Measurements from ENCODE around the gene KCNIP1.

Gene KCNIP1

DNA sequence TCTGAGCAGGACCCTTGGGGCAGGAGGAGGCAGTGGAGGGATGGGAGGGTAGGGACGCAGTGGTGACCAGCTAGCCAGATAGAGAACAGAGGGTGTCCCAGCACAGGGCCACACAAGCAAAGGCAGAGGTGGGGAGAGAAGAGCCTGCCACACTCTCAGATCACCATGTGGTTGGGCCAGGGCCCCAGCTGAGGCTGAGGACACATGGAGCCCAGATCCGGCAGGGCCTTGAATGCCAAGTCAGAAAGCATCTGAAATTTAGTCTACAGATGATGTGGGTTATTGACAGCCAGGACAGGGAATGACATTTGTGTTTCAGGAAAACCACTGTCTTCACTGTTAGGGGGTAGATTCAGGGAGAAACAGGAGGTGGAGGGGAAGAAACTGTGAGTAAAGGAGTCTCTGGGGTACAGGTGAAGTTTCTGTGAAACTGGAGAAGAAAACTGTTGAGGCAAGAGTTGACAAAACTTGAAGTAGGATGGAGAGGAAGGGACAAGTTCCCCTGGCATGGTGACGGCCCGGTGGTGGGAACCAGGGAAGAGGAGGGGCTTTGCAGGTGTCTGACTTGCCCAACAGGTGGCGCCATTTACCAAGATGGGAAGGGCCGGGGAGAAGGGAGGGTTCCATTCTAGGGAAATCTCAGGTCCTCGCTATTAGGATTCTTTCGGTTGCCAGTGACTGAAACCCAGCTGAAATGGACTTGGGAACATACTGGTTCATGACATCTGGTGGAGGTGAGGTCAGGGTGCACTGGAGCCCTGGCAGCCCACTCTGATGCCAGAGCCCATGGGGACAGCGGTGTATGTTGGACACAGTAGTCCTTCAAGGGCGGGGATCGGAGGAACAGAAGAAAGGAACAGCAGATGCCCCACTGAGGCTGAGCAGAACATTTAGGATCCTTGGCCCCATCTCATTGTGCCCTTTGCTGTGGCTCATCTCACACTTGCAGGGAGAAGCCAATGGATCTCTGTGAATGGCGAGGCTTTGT is 100.1 kb downstream of the KCNIP1 start:
- Histone ChIP-seq H3K36me3 (ENCODE audit: insufficient read depth, low read length) (no peaks in the 10 kb centered on the region), H3K27ac (ENCODE audit: low read depth, low read length) (no peak overlapping the region), H3K4me1 (ENCODE audit: insufficient read depth, low read length) (no peaks in the 10 kb centered on the region), H3K9ac (ENCODE audit: low read depth, low read length) (no peak overlapping the region), H3K9me3 (ENCODE audit: insufficient read depth, low read depth, low read length) (no peaks in the 10 kb centered on the region), H3K27me3 (ENCODE audit: insufficient read depth, low read length) (no peaks in the 10 kb centered on the region), H3K4me3 (ENCODE audit: low read length) (no peak overlapping the region)
- 48% methylated on average over 12 of the region's 12 CpGs for whole genome bisulfite sequencing

DNA sequence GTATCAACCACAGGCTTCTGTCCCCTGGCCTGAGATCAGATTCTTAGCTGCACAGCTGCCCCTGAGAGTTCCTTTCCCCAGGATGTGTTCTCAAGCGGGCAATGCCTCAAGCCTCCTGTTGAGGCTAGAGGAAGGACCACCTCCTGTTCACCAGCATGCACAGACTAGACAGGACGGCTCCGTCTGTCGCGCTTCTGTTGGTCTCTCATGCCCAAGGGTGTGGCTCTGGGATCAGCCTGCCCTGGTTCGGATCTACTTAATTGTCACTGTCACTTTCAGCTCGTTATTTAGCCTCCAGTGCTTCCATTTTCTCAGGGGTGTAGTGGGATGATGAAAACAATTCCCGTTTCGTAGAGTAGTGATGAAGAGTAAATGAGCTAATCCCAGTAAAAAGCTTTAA is 103.1 kb downstream of the KCNIP1 start:
- peaks cover 9% of the 10 kb centered on the region; the same call in 1 of the 2 replicates for H3K27me3 ChIP-seq (ENCODE audit: insufficient read depth, low read length)
- no peaks in the 10 kb centered on the region for H3K9me3 ChIP-seq (ENCODE audit: insufficient read depth, low read depth, low read length)
- peaks cover 7% of the 10 kb centered on the region for H3K4me1 ChIP-seq (ENCODE audit: insufficient read depth, low read length)
- H3K36me3 ChIP-seq (ENCODE audit: insufficient read depth, low read length) = no peaks in the 10 kb centered on the region
- H3K9ac ChIP-seq (ENCODE audit: low read depth, low read length) = no peak overlapping the region
- WGBS = 87% methylated on average over 9 of the region's 9 CpGs
- no peak overlapping the region for H3K4me3 ChIP-seq (ENCODE audit: low read length)
- no peak overlapping the region for H3K27ac ChIP-seq (ENCODE audit: low read depth, low read length)

DNA sequence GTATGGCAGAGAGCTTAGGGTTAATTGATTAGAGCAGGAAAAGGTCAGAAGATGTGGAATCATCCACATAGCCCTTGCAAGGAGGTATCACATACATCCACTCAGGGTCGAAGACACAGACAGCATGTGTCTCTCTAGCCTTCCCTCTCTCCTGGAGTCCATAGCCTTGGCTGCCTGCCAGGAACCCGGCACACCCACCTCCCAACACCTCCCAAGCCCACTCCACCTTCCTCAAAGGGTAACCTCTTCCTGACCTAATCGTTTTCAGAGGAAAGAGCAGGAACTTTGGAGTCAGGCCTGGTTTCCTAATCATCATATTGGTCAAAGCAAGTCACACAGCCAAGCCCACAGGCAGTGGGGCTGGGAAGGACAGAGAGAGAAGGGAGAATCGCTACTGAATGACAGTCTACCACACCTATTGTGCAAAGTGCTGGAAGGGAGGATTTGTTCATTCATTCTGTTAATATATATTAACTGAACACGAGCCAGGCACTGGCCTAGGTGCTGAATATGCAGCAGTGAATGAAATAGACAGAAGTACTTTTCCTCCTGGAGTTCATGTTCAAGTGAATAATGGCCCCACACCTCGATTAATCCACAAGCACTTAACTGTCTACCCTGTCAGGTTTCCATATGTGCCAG is 107.8 kb downstream of the KCNIP1 start:
- Histone ChIP-seq H3K9ac (ENCODE audit: low read depth, low read length) (no peak overlapping the region), H3K36me3 (ENCODE audit: insufficient read depth, low read length) (no peaks in the 10 kb centered on the region), H3K4me3 (ENCODE audit: low read length) (no peak overlapping the region), H3K4me1 (ENCODE audit: insufficient read depth, low read length) (peaks cover 27% of the 10 kb centered on the region), H3K27ac (ENCODE audit: low read depth, low read length) (no peak overlapping the region), H3K27me3 (ENCODE audit: insufficient read depth, low read length) (peaks cover 9% of the 10 kb centered on the region; the same call in 1 of the 2 replicates), H3K9me3 (ENCODE audit: insufficient read depth, low read depth, low read length) (no peaks in the 10 kb centered on the region)
- WGBS = 65% methylated on average over 5 of the region's 6 CpGs

DNA sequence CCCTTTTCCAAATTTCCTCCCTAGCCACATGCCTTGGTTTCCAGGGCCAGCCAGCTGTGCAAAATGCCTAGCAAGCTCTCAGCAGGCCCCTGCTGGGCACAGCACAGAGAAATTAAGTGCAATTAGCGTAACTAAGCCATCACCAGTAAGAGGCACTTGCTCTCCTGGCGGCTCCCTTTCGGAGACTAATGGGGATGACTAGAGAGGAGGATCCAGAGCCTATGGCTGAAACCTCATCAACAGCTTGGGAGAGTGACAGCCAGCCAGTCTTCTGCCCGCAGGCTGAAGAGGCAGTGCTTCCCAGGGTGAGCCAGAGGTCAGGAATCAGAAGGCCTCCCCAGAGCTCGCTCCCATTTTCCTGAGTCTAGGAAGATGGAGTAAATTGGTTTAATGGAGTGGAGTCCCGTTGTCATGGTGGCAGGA is 108.4 kb downstream of the KCNIP1 start:
- H3K9ac ChIP-seq (ENCODE audit: low read depth, low read length) = no peak overlapping the region
- peaks cover 9% of the 10 kb centered on the region; the same call in 1 of the 2 replicates for H3K27me3 ChIP-seq (ENCODE audit: insufficient read depth, low read length)
- no peaks in the 10 kb centered on the region for H3K9me3 ChIP-seq (ENCODE audit: insufficient read depth, low read depth, low read length)
- H3K4me1 ChIP-seq (ENCODE audit: insufficient read depth, low read length) = peaks cover 28% of the 10 kb centered on the region
- H3K4me3 ChIP-seq (ENCODE audit: low read length) = no peak overlapping the region
- 39% methylated on average over 6 of the region's 6 CpGs for WGBS
- H3K27ac ChIP-seq (ENCODE audit: low read depth, low read length) = no peak overlapping the region; the same call in 1 of the 2 replicates
- no peaks in the 10 kb centered on the region for H3K36me3 ChIP-seq (ENCODE audit: insufficient read depth, low read length)

DNA sequence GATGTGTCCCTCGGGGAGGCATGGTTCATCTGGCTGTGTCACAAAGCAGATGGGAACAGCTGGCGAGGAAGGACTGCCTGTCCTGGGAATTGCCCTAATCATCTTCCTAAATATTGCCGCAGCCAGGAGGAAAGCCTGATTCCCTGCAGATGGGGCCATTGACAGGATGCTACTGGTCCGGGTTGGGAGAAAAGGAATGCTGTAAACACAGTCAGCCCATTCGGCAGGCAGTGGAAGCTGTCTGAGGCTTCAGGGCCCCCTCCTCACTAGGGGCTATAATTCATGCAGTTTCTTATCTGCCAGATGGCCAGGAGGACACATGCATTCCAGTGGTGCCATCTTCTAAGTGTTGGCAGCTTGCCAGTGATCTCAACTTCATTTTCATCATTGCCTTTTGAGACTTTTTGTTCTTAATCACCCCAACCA is 110.3 kb downstream of the KCNIP1 start:
- Histone ChIP-seq H3K36me3 (ENCODE audit: insufficient read depth, low read length) (no peaks in the 10 kb centered on the region), H3K9me3 (ENCODE audit: insufficient read depth, low read depth, low read length) (no peaks in the 10 kb centered on the region), H3K27me3 (ENCODE audit: insufficient read depth, low read length) (peaks cover 9% of the 10 kb centered on the region; the same call in 1 of the 2 replicates), H3K4me3 (ENCODE audit: low read length) (no peak overlapping the region), H3K27ac (ENCODE audit: low read depth, low read length) (no peak overlapping the region), H3K9ac (ENCODE audit: low read depth, low read length) (no peak overlapping the region), H3K4me1 (ENCODE audit: insufficient read depth, low read length) (peaks cover 37% of the 10 kb centered on the region)
- 67% methylated on average over 5 of the region's 5 CpGs for WGBS

DNA sequence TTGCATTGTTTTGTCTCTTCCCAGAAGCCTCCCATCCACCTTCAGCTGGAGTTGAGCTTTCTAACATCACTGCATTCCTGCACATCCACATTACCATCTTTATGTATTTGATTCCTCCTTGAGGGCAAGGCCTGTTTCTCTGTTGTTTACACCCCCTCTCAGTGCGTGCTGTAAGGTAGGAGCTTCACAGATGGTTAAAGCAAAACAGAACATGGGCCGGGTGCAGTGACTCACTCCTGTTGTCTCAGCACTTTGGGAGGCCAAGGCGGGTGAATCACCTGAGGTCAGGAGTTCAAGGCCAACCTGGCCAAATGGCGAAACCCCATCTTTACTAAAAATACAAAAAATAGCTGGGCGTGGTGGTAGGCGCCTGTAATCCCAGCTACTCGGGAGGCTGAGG is 110.9 kb downstream of the KCNIP1 start:
- Histone ChIP-seq H3K36me3 (ENCODE audit: insufficient read depth, low read length) (no peaks in the 10 kb centered on the region), H3K27ac (ENCODE audit: low read depth, low read length) (no peak overlapping the region), H3K4me1 (ENCODE audit: insufficient read depth, low read length) (peaks cover 37% of the 10 kb centered on the region), H3K4me3 (ENCODE audit: low read length) (no peak overlapping the region), H3K9ac (ENCODE audit: low read depth, low read length) (no peak overlapping the region), H3K9me3 (ENCODE audit: insufficient read depth, low read depth, low read length) (no peaks in the 10 kb centered on the region), H3K27me3 (ENCODE audit: insufficient read depth, low read length) (peaks cover 9% of the 10 kb centered on the region; the same call in 1 of the 2 replicates)
- 76% methylated on average over 7 of the region's 7 CpGs for WGBS

DNA sequence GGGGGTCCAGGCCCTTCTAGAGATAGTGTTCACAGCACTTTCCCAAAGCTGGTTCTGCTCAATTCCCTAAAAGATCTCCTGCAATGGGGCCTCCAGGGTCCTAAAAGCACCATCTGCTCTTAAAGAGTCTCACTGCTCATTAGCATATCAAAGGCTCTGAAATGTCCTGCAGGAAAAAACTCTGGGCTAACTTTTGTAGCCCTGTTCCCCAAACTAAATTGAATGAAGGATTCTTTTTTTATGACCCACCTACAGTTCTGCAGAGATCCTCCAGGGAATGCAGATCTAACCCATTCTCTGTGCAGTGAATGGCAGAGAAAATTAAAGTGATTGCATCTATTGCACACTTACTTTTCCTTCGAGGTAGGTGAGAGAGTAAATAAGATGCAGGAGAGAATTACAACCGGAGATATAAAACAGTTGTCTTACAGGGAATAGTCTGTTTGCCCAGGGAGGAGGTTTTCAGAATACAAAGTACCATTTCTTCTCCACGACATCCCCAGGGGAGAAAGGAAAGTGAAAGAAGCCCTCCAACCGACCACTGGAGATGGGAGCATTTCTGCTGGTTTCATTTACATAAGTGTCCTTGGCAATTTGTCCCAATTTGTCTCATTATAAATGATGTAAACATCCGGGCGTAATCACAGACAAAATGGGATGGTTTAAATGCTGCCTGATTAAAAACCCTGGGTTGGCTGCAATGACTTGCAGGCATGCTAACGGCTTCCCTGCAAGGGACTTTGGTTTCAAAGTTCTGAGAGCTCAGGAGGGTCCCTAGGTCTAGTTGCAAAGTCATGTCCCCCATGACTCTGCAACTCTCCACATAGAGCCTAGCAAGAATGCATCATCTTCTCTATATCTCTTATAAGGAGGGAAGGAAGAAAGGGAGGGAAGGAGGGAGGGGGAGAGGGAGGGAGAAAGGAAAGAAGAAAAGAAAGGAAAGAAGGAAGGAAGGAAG is 114.0 kb downstream of the KCNIP1 start:
- Histone ChIP-seq H3K27ac (ENCODE audit: low read depth, low read length) (no peak overlapping the region), H3K4me1 (ENCODE audit: insufficient read depth, low read length) (peaks cover 26% of the 10 kb centered on the region), H3K9me3 (ENCODE audit: insufficient read depth, low read depth, low read length) (no peaks in the 10 kb centered on the region), H3K36me3 (ENCODE audit: insufficient read depth, low read length) (no peaks in the 10 kb centered on the region), H3K27me3 (ENCODE audit: insufficient read depth, low read length) (no peaks in the 10 kb centered on the region; the same call in 1 of the 2 replicates), H3K9ac (ENCODE audit: low read depth, low read length) (no peak overlapping the region), H3K4me3 (ENCODE audit: low read length) (no peak overlapping the region)
- WGBS = 50% methylated on average over 6 of the region's 7 CpGs

DNA sequence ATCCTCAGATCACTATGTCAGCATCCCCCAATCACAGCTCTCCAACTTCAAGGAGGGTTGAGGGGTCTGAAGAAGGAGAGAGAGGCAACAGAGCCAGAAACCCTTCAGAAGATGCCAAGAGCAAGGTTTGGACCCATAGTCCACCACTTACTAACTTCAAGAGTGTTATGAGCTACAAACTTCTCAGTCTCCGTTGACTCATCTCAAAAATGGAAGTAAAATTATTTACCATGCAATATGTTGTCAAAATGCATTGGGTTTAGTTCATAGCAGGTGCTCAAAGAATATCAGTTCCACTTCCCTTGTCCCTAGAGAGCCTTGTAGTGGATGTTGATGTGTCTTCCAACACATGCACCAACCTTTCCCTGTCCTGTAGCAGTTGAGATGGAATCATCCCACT is 116.0 kb downstream of the KCNIP1 start:
- no peaks in the 10 kb centered on the region for H3K9me3 ChIP-seq (ENCODE audit: insufficient read depth, low read depth, low read length)
- H3K27ac ChIP-seq (ENCODE audit: low read depth, low read length) = no peak overlapping the region
- no peak overlapping the region for H3K9ac ChIP-seq (ENCODE audit: low read depth, low read length)
- H3K36me3 ChIP-seq (ENCODE audit: insufficient read depth, low read length) = no peaks in the 10 kb centered on the region
- no CpG with 5 or more reads among the region's 1 CpG for WGBS
- H3K4me1 ChIP-seq (ENCODE audit: insufficient read depth, low read length) = peaks cover 10% of the 10 kb centered on the region
- no peak overlapping the region for H3K4me3 ChIP-seq (ENCODE audit: low read length)
- H3K27me3 ChIP-seq (ENCODE audit: insufficient read depth, low read length) = no peaks in the 10 kb centered on the region; the same call in 1 of the 2 replicates

DNA sequence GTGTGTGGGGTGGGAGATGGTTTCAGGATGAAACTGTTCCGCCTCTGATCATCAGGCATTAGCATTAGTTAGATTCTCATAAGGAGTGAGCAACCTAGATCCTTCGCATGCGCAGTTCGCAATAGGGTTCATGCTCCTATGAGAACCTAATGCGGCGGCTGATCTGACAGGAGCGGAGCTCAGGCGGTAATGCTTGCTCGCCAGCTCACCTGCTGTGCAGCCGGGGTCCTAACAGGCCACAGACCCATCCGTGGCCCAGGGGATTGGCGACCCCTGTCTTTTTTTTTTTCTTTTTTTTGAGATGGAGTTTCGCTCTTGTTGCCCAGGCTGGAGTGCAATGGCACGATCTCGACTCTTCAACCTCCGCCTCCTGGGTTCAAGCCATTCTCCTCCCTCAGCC is 119.1 kb downstream of the KCNIP1 start:
- H3K9me3 ChIP-seq (ENCODE audit: insufficient read depth, low read depth, low read length) = no peaks in the 10 kb centered on the region
- H3K4me1 ChIP-seq (ENCODE audit: insufficient read depth, low read length) = peaks cover 10% of the 10 kb centered on the region
- H3K9ac ChIP-seq (ENCODE audit: low read depth, low read length) = no peak overlapping the region
- 84% methylated on average over 16 of the region's 16 CpGs for WGBS
- H3K27ac ChIP-seq (ENCODE audit: low read depth, low read length) = no peak overlapping the region
- no peak overlapping the region for H3K4me3 ChIP-seq (ENCODE audit: low read length)
- no peaks in the 10 kb centered on the region; the same call in 1 of the 2 replicates for H3K27me3 ChIP-seq (ENCODE audit: insufficient read depth, low read length)
- H3K36me3 ChIP-seq (ENCODE audit: insufficient read depth, low read length) = no peaks in the 10 kb centered on the region

DNA sequence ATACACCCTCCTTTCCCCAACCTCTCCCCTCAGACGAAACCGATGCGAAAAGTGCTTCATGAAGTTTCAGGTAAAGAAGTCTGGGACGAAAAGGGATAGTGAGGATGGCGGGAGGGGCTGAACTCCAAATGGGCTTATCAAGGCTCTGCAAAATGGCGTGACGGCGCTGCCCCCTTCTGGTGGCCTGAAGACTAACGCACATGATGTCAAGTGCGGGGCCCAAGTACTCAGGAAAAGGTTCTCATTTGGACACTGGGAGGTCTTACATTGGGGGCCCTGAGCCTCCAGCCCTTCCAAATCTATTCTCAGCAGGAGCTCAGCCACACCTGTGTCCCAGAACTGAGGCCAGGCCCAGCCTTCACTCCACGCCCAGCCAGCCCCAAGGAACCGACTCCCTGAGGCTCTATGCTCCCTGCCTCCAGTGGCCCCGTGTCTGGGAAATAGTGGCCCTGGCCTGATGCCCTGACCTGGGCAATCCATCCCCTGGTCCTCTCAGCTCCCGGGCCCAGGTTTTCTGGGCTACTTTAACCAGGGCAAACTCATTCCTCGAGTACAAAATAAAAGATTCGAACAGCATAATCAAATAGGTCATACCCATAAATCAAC is 119.9 kb downstream of the KCNIP1 start:
- peaks cover 8% of the 10 kb centered on the region for H3K4me1 ChIP-seq (ENCODE audit: insufficient read depth, low read length)
- H3K36me3 ChIP-seq (ENCODE audit: insufficient read depth, low read length) = no peaks in the 10 kb centered on the region
- no peak overlapping the region for H3K4me3 ChIP-seq (ENCODE audit: low read length)
- no peak overlapping the region for H3K27ac ChIP-seq (ENCODE audit: low read depth, low read length)
- H3K9ac ChIP-seq (ENCODE audit: low read depth, low read length) = no peak overlapping the region
- 45% methylated on average over 16 of the region's 16 CpGs for WGBS
- H3K9me3 ChIP-seq (ENCODE audit: insufficient read depth, low read depth, low read length) = no peaks in the 10 kb centered on the region
- no peaks in the 10 kb centered on the region; the same call in 1 of the 2 replicates for H3K27me3 ChIP-seq (ENCODE audit: insufficient read depth, low read length)
